ENCODE results near the gene MPHOSPH10.

DNA sequence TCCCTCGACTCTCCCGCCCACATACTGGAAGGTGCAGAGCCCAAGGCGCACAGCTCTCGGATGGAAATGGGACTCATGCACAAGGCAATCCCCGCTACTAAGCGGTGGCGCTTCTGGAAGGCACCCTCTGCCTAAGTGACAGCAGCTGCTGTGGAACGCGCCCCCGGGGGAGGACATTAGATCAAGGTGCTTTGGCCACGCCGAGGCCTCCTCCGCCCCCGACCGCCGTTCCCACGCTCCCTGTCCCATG is 607 bp upstream of the MPHOSPH10 start:
- TF ChIP-seq POLR2A (IDR thresholded peaks at IDR 0.05; ENCODE audit: low read depth, low read length) (no peak), POLR2AphosphoS5 (IDR thresholded peaks at IDR 0.05; ENCODE audit: low read depth, low read length) (no peak)

All from GM12891 (cell line).